ENCODE results near the gene CYB5D1.

- TF ChIP-seq CTCF (IDR thresholded peaks at IDR 0.05) (no peak), POLR2A (IDR thresholded peaks at IDR 0.05) (no peak)
Measured at GRCh38 chr17:7843257-7843535, 14.6 kb upstream of the CYB5D1 start.

Data from body of pancreas (tissue), 4 donors.